Measurements from ENCODE around the gene WDTC1. TPM values are rescaled to one million over a fixed set of nuclear protein-coding genes. Genes with fewer than 3 reads are reported as not detected.

Gene WDTC1
- total and polyA plus RNA-seq, 2 of the 13 experiments (the other 11 are each of a cell fraction or from before 2014, with no cell fraction given) = 5.5 TPM

DNA sequence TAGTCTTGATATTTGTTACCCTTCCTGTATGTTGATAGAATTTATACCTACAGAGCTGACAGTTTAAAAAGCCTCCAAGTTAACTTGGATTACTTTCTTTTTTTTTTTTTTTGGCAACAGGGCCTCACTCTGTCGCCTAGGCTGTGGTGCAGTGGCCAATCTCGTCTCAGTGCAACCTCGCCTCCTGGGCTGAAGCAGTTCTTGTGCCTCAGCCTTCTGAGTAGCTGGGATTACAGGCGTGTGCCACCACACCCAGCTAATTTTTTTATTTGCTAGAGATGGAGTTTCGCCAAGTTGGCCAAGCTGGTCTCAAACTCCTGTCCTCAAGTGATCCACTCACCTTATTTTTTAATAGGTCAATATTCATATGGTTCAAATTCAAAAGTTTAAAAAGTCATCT is 32.7 kb downstream of the WDTC1 start:
- Histone ChIP-seq H3K4me3 (replicated peaks in 1 of 3; ENCODE audit: insufficient read depth in 1 of 3, low read depth in 2 of 3, low read length in 3 of 3) (no peak overlapping the region), H3K27ac (ENCODE audit: extremely low read length, insufficient read depth, low read length) (no peak overlapping the region), H2AFZ (ENCODE audit: low read length) (no peak overlapping the region), H3K4me1 (ENCODE audit: insufficient read depth, low read length) (no peaks in the 10 kb centered on the region), H3K27me3 (ENCODE audit: control insufficient read depth in 1 of 2, insufficient read depth in 2 of 2, low read length in 2 of 2) (no peaks in the 10 kb centered on the region), H3K9me3 (ENCODE audit: low read length) (no peaks in the 10 kb centered on the region), H3K79me2 (ENCODE audit: insufficient read depth, low read length) (no peaks in the 10 kb centered on the region), H3K9ac (ENCODE audit: insufficient read depth, low read depth, low read length) (no peak overlapping the region), H3K36me3 (replicated peaks in 1 of 2; ENCODE audit: control insufficient read depth in 1 of 2, insufficient read depth in 2 of 2, low read length in 2 of 2) (no peaks in the 10 kb centered on the region; a peak in 1 of 5 replicates), H3K4me2 (ENCODE audit: low read depth, low read length) (no peak overlapping the region), H4K20me1 (ENCODE audit: insufficient read depth, low read length) (no peaks in the 10 kb centered on the region)
- POLR2A ChIA-PET = no interaction called here
- no peak for FAIRE-seq
- 96% methylated on average over 5 of the region's 5 CpGs for WGBS (ENCODE audit: low lambda C conversion rate)
- ATAC-seq = no peak
- DNase-seq (ENCODE audit: low spot score) = no peak
- in situ Hi-C loops (cut with HindIII; ENCODE audit: extremely low pct_ligation_motif_present, low pct_unique_long_range_greater_than_20kb) (no loop called here), intact Hi-C loops (cut with micrococcal nuclease; ENCODE audit: unreplicated experiment) (no loop called here)
- CTCF ChIA-PET (ENCODE audit: low intra/inter-chr PET ratio, low total read pairs) = no interaction called here
- no TSS peak for BruUV-seq (replicated peaks)
- TF ChIP-seq ZBTB7B (CRISPR knock-in tag; IDR thresholded peaks at IDR 0.05) (no peak), IRF2 (CRISPR knock-in tag; IDR thresholded peaks at IDR 0.05) (no peak), SIX1 (CRISPR knock-in tag; IDR thresholded peaks at IDR 0.05; ENCODE audit: borderline replicate concordance) (no peak), ZBTB42 (CRISPR knock-in tag; IDR thresholded peaks at IDR 0.05) (no peak), SP2 (CRISPR knock-in tag; IDR thresholded peaks at IDR 0.05) (no peak), ZNF17 (CRISPR knock-in tag; IDR thresholded peaks at IDR 0.05) (no peak), ZNF703 (CRISPR knock-in tag; IDR thresholded peaks at IDR 0.05; ENCODE audit: borderline replicate concordance) (no peak), KLF11 (CRISPR knock-in tag; IDR thresholded peaks at IDR 0.05) (no peak), REXO4 (CRISPR knock-in tag; IDR thresholded peaks at IDR 0.05; ENCODE audit: borderline replicate concordance) (no peak), ZNF383 (CRISPR knock-in tag; IDR thresholded peaks at IDR 0.05; ENCODE audit: borderline replicate concordance) (no peak), STAG1 (CRISPR knock-in tag; IDR thresholded peaks at IDR 0.05) (no peak), SALL1 (CRISPR knock-in tag; IDR thresholded peaks at IDR 0.05) (no peak)
- TF ChIP-seq, protein P1, sequence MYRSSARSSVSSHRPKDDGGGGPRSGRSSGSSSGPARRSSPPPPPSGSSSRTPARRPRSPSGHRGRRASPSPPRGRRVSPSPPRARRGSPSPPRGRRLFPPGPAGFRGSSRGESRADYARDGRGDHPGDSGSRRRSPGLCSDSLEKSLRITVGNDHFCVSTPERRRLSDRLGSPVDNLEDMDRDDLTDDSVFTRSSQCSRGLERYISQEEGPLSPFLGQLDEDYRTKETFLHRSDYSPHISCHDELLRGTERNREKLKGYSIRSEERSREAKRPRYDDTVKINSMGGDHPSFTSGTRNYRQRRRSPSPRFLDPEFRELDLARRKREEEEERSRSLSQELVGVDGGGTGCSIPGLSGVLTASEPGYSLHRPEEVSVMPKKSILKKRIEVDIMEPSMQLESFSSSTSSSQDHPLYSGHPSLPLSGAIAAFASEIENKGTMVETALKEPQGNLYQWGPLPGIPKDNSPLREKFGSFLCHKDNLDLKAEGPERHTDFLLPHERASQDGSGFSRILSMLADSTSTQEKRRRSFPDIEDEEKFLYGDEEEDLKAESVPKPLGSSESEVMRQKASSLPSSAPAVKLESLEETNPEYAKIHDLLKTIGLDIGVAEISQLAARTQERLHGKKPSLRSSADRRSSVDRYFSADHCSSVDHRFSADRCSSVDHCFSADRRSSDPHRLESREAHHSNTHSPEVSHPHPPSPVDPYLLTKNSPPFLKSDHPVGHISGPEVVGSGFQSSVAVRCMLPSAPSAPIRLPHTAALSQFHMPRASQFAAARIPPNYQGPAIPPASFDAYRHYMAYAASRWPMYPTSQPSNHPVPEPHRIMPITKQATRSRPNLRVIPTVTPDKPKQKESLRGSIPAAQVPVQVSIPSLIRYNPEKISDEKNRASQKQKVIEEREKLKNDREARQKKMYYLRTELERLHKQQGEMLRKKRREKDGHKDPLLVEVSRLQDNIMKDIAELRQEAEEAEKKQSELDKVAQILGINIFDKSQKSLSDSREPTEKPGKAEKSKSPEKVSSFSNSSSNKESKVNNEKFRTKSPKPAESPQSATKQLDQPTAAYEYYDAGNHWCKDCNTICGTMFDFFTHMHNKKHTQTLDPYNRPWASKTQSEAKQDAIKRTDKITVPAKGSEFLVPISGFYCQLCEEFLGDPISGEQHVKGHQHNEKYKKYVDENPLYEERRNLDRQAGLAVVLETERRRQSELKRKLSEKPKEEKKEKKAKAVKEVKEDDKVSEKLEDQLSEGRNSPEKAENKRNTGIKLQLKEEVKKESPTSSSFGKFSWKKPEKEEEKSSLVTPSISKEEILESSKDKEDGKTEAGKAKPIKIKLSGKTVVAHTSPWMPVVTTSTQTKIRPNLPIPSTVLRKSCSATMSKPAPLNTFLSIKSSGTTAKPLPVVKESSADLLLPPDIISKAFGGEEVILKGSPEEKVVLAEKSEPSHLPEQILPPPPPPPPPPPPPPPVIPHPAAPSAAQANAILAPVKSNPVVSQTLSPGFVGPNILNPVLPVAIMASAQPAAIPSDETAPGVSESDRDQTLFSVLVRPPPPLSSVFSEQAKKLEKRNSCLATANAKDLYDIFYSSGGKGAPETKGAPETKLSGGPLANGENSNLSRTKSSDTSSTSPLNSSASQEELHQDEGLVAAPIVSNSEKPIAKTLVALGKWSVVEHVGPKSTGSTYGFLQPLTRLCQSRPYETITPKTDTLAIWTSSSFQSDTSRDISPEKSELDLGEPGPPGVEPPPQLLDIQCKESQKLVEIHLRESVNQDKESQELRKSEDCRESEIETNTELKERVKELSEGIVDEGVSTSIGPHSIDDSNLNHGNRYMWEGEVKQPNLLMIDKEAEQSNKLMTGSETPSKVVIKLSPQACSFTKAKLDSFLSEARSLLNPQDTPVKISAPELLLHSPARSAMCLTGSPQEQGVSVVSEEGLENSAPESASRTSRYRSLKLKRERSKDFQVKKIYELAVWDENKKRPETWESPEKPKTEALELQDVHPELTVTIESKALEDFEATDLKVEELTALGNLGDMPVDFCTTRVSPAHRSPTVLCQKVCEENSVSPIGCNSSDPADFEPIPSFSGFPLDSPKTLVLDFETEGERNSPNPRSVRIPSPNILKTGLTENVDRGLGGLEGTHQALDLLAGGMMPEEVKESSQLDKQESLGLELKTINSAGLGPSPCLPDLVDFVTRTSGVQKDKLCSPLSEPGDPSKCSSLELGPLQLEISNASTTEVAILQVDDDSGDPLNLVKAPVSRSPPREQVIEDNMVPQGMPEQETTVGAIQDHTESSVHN (CRISPR knock-in tag; IDR thresholded peaks at IDR 0.05) = no peak
- TF ChIP-seq, protein P2, sequence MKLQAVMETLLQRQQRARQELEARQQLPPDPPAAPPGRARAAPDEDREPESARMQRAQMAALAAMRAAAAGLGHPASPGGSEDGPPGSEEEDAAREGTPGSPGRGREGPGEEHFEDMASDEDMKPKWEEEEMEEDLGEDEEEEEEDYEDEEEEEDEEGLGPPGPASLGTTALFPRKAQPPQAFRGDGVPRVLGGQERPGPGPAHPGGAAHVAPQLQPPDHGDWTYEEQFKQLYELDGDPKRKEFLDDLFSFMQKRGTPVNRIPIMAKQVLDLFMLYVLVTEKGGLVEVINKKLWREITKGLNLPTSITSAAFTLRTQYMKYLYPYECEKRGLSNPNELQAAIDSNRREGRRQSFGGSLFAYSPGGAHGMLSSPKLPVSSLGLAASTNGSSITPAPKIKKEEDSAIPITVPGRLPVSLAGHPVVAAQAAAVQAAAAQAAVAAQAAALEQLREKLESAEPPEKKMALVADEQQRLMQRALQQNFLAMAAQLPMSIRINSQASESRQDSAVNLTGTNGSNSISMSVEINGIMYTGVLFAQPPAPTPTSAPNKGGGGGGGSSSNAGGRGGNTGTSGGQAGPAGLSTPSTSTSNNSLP (IDR thresholded peaks at IDR 0.05; ENCODE audit: low read depth, low read length) = no peak
- TF ChIP-seq, protein P3, sequence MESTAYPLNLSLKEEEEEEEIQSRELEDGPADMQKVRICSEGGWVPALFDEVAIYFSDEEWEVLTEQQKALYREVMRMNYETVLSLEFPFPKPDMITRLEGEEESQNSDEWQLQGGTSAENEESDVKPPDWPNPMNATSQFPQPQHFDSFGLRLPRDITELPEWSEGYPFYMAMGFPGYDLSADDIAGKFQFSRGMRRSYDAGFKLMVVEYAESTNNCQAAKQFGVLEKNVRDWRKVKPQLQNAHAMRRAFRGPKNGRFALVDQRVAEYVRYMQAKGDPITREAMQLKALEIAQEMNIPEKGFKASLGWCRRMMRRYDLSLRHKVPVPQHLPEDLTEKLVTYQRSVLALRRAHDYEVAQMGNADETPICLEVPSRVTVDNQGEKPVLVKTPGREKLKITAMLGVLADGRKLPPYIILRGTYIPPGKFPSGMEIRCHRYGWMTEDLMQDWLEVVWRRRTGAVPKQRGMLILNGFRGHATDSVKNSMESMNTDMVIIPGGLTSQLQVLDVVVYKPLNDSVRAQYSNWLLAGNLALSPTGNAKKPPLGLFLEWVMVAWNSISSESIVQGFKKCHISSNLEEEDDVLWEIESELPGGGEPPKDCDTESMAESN (CRISPR knock-in tag; conservative IDR thresholded peaks at IDR 0.05) = no peak
